IPS-NIHi11 (cell line): Measurements from ENCODE around the gene SOX15.
"Not testable (repeated sequence)": the region's sequence is repeated elsewhere in the genome, so short reads cannot be mapped to it uniquely, and the experiment has no call there.

Experiments
- DNase-seq: peaks from one replicate; pipeline ENCODE4 v3.0.0; 2012; ENCODE audit warnings: mixed read lengths, low spot score

Gene SOX15

DNA sequence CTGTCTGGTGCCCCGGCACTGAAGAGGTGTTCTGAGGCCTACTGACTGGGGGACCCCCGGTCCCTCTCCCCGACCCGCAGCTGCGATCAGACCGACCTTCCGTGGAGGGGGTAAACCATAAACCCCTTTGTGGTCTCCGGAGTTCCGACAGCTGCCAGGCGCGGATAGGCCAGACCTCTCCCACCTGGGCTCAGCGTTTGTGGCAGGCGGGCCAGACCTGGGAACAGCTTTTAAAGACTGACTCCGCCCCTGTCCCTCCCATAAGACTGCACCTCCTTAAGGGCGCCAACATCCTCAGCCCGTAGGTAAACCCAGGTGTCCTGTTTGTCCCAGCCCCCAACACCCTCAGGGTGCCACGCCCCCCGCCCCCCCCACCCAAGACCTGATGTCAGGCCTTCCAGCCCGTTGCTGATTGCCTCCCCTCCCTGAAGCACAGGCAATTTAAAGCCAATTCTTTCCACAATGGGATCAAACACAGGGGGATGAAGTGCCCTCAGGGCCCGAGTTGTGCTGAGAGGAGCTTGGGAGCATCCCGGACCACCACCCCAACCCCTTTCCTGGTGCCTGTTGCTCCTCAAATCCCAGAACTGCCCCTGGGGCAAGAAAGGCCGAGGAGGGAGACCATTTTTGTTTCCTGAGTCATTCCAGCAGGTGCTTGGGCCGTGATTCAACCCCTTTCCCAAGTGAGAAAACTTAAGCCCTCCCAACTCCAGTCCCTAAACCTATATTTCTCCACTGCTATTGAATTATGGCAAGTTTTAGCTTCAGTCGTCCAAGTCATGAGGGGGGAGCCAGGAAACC is at the start of gene SOX15:
SOX15 (minus strand) TSS at position 204 of the 801 bp plus-strand sequence. CDS start 418 bp downstream, outside the sequence.
- DNase-seq = peak; percentile 65

DNA sequence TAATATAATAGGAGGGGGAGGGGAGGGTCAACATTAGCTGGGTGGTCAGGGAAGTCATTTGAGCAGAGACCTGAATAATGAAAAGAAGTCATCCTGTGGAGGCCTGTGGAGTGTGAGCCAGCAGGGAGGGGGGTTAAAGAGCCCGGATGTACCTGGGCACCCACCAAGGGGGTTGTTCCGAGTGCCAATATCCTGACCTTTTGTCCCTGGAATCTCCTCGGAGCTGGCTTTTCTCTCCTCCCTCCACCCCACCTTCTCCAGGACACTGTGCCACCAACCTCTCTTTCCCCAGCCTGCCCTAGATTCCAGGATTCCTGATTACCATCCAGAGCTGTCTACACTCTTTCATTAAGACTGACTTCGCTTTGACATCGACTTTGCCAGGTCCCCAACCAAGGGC is 46.3 kb upstream of the SOX15 start:
- DNase-seq = no peak

- peak; percentile 73 for DNase-seq
Observed at GRCh38 chr17:7634384-7634783, 44.5 kb upstream of the SOX15 start.

GRCh38 chr17:7633093-7633492 is 43.2 kb upstream of the SOX15 start:
- no peak for DNase-seq

GRCh38 chr17:7632492-7632894 is 42.6 kb upstream of the SOX15 start:
- peak; percentile 83 for DNase-seq

GRCh38 chr17:7631398-7632380 is 41.8 kb upstream of the SOX15 start:
- no peak for DNase-seq

DNA sequence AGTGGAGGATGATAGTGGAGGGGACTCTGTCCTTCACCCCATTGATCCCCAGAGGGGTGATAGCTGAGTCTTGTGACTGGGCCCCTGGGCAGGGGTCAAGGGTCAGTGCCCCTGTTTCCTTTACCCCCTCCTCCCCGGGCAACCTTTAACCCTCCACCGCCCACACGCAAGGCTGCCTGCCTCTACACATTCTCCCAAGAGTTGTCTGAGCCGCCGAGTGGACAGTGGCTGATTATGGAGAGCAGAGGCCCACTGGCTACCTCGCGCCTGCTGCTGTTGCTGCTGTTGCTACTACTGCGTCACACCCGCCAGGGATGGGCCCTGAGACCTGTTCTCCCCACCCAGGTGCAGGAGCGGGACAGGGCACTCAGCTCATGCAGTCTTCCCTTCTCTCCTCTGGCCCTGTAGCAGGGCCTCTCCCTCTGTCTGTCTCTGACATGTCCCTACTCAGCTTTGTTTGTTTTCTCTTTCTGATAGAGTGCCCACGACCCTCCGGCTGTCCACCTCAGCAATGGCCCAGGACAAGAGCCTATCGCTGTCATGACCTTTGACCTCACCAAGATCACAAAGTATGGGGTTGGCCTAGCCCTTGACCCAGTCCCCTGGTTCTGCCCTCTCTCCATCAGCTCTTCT is 40.2 kb upstream of the SOX15 start, which contains the start of gene SHBG:
SHBG (plus strand) TSS at position 197 of the 633 bp plus-strand sequence; CDS start at position 235, 38 bp downstream.
- no peak for DNase-seq

GRCh38 chr17:7627250-7628121 is 37.6 kb upstream of the SOX15 start, which contains the start of gene SAT2:
SAT2 (minus strand) TSS chr17:7627821; CDS start chr17:7627635, 186 bp downstream.
- peak; percentile 98 for DNase-seq

DNA sequence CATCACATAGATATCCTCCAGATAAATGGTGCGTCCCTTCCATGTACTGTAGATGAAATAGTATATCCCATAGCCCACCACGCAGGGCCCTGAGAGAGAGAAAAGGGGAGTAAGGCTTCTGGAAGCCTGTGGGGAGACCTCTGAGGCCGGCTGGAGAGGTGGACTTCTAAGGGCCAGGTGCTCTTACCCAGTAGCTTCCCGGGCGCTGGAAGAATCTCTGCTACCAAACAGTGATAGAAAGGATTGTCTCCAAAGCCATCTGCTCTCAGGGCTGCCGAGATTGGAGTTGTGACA is 37.0 kb upstream of the SOX15 start:
- no peak for DNase-seq

GRCh38 chr17:7626307-7626706 is 36.4 kb upstream of the SOX15 start:
- DNase-seq = no peak

- DNase-seq = not testable (repeated sequence)
Observed at GRCh38 chr17:7625749-7626148, 35.9 kb upstream of the SOX15 start.

DNA sequence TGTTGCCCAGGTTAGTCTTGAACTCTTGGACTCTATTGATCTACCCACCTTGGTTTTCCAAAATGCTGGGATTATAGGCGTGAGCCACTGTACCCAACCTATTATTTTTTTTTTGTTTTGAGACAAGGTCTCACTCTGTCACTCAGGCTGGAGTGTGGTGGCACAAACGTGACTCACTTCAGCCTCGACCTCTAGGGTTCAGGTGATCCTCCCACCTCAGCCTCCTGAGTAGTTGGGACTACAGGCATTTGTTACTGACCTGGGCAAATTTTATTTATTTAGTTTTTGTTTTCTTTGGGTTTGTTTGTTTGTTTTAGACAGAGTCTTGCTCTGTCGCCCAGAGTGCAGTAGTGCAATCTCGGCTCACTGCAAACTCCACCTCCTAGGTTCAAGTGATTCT is 33.8 kb upstream of the SOX15 start:
- DNase-seq = no peak

DNA sequence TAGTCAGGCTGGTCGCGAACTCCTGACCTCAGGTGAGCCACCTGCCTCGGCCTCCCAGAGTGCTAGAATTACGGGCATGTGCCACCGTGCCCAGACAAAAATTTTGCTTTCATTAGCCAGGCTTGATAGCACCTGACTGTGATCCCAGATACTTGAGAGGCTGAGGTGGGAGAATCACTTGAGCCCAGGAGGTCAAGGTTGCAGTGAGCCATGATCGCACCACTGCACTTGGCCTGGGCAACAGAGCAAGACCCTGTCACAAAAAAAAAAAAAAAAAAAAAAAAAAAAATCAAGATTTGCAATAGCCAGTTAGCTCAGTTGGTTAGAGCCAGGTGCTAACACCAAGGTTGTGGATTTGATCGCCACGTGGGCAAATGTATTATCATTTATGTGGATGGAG is 30.9 kb upstream of the SOX15 start:
- DNase-seq = no peak

GRCh38 chr17:7618608-7619007 is 28.7 kb upstream of the SOX15 start:
- DNase-seq = no peak

DNA sequence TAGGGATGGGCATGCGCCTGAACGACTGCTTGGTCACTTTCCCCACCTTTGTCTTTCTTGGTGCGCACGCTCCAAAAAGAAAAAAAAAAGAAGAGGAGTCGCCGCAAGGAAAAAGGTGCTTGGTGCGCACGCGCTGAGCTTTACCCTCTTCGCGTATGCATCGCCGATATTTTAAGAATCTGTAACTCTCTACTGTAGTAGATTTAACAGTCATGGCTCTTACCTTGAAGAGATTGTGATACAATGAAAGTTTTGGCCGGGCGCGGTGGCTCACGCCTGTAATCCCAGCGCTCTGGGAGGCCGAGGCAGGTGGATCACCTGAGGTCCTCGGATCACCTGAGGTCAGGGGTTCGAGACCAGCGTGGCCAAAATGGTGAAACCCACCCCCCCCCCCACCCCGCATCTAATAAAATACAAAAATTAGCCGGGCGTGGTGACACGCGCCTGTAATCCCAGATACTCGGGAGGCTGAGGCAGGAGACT is 25.4 kb upstream of the SOX15 start:
- DNase-seq = no peak

- peak; percentile 99 for DNase-seq
Observed at GRCh38 chr17:7614425-7615264, 24.8 kb upstream of the SOX15 start, which contains the start of gene FXR2. FXR2 (minus strand) TSS chr17:7614897; CDS start chr17:7614532, 365 bp downstream.

DNA sequence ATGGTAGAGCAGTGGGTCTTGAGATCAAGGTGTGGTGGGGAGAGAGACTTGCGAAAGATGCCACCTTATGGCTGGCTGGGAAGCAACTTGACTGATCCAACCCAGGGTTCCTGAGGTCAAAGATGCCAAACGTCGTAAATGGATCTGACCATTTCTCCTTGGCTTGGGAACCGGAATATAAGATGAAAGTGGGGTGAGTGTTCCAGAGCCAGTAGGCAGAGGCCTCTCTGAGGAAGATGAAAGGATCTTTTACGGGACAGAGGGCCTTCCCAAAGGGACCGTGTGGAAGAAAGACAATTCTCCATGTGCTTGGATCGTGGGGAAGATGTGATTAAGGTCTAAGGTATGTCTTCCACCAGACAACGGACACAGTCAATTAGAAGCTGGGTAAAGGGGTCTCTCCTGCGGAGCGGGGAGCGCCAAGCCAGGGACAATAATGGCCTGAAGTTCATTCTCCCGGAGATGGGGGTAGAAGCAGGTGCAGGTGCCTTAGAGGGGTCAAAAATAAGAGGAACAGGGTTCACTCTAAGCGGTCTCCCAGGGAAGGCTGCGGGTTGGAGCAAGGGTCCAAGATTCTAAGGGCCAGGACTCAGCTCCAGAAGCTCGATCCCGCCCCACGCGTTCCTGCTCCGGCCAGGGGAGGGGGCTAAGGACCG is 24.0 kb upstream of the SOX15 start:
- no peak for DNase-seq

DNA sequence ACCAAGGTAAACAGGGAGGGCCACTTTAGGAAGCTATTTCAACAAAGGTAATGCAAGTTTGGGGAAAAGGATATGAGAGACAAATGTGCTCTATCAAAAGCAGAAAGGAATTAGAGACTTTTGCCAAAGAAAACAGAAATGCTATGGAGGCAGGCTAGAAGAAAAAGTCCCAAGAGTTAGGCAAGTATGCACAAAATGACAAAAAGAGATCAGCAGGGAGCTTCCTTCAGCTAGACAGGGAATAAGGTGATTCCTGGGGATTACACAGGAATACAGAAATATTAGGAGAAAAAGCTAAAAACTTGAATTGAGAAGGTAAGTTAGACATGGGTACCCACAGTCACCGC is 22.4 kb upstream of the SOX15 start:
- no peak for DNase-seq

DNA sequence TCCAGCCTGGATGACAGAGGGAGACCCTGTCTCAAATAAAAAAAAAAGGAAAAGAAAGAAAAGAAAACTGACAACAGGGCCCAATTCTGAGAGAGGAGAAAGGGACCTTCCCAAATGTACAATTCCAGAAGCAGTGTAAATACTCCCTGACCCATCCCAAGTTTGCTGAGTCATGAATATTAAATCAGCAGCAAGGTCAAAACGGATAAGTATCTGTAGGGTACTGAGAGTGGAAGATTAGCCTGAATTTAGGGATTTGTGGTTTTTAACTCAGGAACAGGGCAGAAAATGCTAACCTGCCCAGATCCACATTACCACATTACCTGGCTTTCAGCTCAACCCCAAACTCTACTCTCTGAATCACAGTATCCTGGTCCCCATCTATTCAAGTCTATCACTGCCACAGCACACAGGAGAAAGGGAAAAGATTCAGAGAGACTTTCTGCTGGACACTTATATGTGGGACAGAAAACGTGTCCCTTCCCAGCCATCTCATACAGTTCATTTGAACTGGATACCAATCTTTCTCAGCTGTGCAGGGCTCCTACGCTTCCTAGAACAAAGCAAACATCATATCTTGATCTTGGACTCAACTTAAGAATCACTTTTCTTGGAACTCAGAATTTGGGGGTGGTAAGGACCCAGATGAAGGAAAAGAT is 21.9 kb upstream of the SOX15 start:
- no peak for DNase-seq
